NOMO-1 (cell line): ENCODE data around the gene SENP3.
"Not testable (repeated sequence)": the region's sequence is repeated elsewhere in the genome, so short reads cannot be mapped to it uniquely, and the experiment has no call there.

Experiments used
- DNase-seq, 2 experiments: peaks; one replicate each; lab custom pipeline; 2025; ENCODE audit not compliant: unreplicated experiment in 2 of 2; lab: John Stamatoyannopoulos, UW

SENP3 gene

DNA sequence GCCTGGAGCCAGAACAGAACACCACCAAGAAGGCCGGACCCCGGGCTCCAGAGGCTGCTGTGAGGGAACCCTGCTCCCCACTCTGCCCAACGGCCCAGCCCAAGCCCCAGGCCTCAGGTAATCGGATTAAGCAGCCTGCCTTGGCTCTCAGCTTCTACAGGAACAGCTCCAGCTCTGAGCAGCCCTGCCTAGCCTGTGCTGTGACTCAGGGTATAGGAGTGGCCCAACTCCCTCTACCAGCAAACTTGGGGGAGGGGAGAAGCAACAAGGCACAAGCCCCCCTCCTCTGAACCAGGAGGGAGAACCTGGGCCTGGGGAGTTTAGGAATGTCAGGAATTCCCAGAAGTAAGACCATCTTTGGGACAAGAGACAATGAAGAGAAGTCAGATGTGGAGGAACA, 29.0 kb downstream of the SENP3 start:
- DNase-seq: no peak

DNA sequence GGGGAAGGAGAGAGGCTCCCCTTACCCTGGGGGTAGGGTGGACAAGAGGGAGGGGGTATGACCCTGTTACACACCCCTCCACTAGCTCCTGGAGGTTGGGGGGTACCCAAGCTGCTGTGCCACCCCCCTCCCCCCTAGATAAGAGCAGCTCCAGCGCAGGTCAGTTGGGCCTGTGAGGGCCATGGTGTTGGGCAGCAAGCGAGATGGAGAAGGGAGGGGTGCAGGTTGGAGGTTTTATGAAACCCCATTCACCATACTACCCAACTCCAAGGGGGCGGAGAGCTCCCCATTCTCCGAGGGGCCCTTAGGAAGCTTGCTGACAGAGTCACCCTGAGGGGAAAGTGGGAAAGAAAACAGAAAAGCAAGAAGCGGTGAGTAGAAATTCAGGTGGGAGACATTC, 29.9 kb downstream of the SENP3 start:
- DNase-seq: no peak

DNA sequence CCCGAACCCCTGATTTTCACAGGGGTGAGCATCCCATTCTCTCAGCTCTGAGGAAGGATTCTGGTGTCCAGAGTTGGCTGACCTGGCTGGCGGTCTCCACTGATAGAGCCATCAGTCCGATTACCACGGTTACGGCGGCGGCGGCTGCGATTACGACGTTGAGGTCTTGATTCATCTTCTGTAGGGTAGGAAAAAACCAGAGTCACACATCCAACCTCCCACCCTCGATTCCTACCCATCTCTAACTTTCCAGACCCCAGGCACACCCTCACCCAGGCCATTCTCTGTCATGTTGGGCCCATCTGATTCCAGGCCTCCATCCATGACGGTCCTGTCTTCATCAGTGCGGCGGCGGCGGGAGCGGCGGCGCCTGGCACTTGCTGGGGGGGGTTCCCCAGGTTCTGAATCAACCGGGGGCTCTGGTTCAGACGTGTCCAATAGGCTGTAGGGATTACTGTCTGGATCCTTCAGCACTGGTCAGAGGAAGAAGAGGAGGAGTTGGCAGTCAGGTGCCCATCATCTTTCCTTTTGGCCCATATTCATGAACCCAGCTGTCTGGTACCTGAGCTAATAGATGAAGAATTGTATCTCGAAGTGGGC, 30.8 kb downstream of the SENP3 start:
- no peak for DNase-seq

DNA sequence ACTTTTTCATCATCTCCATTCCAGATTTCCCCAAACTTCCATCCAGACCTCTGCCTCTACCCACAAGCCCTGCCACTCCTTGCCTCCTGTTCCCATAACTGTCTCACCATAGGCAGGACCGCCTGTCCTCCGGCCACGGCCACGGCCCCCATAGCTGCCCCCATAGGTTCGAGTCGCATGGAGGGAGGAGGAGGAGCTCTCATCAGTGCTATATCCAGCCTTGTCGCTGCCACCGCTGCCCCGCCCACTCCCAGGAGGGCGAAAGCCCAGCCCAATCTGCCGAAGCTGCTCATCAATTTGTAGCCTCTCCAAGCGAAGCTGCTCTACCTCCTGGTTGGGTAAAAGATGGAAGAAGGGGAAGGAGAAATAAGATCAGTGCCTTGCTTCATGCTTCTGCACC, 31.6 kb downstream of the SENP3 start:
- no peak for DNase-seq

DNA sequence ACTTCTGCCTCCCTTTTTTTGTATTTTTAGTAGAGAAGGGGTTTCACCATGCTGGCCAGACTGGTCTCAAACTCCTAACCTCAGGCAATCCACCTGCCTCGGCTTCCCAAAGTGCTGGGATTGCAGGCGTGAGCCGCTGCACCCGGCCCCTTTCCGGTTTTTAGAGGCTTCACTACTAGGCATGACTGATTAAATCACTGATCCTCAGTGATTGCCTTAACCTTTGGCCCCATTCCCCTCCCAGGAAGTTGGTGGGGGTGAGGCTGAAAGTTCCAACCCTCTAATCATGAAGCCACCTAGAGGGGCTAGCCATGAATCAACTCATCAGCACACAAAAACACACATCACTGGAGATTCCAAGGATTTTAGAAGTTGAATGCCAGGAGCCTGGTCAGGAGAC, 35.8 kb downstream of the SENP3 start:
- not testable (repeated sequence) for DNase-seq

DNA sequence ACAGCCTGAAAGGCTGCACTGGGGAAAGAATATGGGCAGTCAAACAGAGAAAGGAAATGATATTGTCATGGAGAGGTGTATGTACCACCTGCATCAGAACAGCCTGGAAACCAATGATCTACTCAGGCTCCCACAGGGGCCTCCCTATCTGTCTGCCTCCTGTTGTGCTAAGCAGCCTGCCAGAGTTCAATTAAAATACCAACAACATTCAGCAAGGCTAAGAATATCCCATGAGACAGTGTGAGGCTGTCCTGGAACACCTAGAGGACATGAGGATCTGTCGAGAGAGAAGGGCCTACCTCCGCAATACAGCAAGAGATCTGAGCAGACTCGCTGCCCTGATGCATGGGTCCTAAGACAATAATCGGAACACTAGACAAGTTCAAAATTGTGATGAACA, 44.6 kb downstream of the SENP3 start:
- DNase-seq: no peak

DNA sequence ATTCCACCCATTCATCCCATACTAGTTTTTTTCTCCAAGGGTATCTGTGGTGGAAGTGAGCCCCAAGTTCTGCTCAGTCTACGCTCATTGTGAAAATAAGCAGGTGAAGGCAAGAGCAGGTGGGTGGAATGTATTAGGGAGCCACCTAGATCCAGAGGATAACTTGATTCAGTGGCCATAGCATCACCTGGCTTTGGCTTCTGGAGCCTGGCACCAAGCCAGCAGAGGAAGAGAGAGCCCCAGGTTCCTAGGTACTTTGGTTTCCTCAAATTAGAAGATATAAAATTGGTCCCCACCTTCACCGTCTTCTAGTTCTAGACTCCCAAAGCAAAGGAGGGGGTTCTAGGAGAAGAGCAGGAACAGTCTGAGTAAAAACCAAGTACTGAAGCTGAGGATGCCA, 48.9 kb downstream of the SENP3 start:
- no peak for DNase-seq

DNA sequence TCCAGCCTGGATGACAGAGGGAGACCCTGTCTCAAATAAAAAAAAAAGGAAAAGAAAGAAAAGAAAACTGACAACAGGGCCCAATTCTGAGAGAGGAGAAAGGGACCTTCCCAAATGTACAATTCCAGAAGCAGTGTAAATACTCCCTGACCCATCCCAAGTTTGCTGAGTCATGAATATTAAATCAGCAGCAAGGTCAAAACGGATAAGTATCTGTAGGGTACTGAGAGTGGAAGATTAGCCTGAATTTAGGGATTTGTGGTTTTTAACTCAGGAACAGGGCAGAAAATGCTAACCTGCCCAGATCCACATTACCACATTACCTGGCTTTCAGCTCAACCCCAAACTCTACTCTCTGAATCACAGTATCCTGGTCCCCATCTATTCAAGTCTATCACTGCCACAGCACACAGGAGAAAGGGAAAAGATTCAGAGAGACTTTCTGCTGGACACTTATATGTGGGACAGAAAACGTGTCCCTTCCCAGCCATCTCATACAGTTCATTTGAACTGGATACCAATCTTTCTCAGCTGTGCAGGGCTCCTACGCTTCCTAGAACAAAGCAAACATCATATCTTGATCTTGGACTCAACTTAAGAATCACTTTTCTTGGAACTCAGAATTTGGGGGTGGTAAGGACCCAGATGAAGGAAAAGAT, 50.0 kb downstream of the SENP3 start:
- DNase-seq: no peak

DNA sequence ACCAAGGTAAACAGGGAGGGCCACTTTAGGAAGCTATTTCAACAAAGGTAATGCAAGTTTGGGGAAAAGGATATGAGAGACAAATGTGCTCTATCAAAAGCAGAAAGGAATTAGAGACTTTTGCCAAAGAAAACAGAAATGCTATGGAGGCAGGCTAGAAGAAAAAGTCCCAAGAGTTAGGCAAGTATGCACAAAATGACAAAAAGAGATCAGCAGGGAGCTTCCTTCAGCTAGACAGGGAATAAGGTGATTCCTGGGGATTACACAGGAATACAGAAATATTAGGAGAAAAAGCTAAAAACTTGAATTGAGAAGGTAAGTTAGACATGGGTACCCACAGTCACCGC, 50.5 kb downstream of the SENP3 start:
- DNase-seq: no peak

DNA sequence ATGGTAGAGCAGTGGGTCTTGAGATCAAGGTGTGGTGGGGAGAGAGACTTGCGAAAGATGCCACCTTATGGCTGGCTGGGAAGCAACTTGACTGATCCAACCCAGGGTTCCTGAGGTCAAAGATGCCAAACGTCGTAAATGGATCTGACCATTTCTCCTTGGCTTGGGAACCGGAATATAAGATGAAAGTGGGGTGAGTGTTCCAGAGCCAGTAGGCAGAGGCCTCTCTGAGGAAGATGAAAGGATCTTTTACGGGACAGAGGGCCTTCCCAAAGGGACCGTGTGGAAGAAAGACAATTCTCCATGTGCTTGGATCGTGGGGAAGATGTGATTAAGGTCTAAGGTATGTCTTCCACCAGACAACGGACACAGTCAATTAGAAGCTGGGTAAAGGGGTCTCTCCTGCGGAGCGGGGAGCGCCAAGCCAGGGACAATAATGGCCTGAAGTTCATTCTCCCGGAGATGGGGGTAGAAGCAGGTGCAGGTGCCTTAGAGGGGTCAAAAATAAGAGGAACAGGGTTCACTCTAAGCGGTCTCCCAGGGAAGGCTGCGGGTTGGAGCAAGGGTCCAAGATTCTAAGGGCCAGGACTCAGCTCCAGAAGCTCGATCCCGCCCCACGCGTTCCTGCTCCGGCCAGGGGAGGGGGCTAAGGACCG, 52.2 kb downstream of the SENP3 start:
- no peak for DNase-seq

DNA sequence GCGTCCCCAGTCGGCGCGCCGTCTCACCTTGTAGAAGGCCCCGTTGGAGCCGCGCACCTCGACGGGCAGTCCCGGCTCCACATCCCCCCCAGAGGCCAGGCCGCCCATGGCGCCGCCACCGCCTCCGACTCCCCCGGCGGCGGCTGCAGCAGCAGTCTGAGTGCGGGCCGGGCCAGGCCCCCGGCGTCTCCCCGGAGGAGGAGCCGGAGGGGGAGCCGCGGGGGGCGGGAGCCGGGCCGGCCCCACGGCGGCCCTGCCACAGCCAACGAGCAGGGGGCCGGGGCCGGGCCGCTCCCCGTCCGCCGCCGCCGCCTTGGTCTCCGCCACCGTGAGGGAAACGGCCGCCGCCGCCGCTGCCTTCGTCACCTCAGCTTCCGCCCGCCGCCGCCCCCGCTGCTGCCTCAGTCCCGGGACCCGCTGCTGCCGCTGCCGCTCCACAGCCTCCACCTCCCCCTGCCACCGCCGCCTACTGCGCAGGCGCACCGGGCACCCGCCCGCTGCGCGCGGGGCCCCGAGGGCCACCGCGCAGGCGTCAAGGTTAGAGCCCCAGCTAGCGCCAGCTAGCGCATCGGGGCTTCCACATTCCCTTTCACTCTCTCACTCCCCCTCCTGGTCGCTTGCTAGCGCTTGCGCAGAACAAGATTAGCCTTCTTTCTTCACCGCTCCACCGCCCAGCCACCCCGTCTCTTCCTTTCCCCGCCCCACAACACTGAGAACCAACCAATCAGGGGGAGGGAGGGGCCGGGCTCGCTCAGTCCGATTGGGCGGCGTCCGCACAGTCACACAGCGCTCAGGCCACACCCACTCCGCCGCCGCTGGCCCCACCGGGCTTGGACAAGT, 52.9 kb downstream of the SENP3 start, which contains the start of gene FXR2:
Gene FXR2 (minus strand): TSS at position 473 of the 840 bp plus-strand sequence. CDS start 365 bp downstream, at position 108.
- DNase-seq: peak; percentile 99 to 100

DNA sequence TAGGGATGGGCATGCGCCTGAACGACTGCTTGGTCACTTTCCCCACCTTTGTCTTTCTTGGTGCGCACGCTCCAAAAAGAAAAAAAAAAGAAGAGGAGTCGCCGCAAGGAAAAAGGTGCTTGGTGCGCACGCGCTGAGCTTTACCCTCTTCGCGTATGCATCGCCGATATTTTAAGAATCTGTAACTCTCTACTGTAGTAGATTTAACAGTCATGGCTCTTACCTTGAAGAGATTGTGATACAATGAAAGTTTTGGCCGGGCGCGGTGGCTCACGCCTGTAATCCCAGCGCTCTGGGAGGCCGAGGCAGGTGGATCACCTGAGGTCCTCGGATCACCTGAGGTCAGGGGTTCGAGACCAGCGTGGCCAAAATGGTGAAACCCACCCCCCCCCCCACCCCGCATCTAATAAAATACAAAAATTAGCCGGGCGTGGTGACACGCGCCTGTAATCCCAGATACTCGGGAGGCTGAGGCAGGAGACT, 53.6 kb downstream of the SENP3 start:
- DNase-seq: no peak

DNA sequence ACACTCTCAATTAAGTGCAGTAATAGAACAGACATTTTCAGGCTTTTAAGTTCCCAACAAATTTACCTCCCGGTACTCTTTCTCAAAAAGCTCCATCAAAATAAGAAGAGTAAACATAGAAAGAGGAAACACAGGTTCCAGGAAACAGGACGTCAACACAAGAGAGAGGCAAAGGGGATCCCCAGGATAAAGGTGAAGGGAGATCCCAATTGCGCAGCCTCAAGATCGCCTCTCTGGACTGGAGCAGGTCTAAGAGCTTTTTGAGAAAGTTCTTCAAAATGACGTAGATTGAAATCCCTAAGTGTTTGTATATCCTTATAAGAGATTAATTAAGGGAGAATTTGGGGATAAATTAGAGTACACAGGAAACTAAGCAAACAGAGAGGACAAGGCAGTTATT, 56.9 kb downstream of the SENP3 start:
- no peak for DNase-seq

DNA sequence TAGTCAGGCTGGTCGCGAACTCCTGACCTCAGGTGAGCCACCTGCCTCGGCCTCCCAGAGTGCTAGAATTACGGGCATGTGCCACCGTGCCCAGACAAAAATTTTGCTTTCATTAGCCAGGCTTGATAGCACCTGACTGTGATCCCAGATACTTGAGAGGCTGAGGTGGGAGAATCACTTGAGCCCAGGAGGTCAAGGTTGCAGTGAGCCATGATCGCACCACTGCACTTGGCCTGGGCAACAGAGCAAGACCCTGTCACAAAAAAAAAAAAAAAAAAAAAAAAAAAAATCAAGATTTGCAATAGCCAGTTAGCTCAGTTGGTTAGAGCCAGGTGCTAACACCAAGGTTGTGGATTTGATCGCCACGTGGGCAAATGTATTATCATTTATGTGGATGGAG, 59.1 kb downstream of the SENP3 start:
- no peak for DNase-seq
